ENCODE results near the gene ACTR6.

Gene ACTR6

GRCh38 chr12:100249941-100250340 is 49.3 kb downstream of the ACTR6 start:
- Histone ChIP-seq H3K4me2 (ENCODE audit: low read length) (no peak overlapping the region), H3K4me1 (no peaks in the 10 kb centered on the region), H3K79me2 (no peaks in the 10 kb centered on the region), H3K9me3 (ENCODE audit: control insufficient read depth, low read length) (no peaks in the 10 kb centered on the region), H2AFZ (no peak overlapping the region), H3K27me3 (ENCODE audit: control insufficient read depth, insufficient read depth, low read length) (no peaks in the 10 kb centered on the region), H3K4me3 (ENCODE audit: low read depth, low read length) (no peak overlapping the region), H3K36me3 (ENCODE audit: control insufficient read depth, insufficient read depth, low read length) (no peaks in the 10 kb centered on the region), H3K9ac (no peak overlapping the region), H3K27ac (no peak overlapping the region)
- TF ChIP-seq, protein P1, sequence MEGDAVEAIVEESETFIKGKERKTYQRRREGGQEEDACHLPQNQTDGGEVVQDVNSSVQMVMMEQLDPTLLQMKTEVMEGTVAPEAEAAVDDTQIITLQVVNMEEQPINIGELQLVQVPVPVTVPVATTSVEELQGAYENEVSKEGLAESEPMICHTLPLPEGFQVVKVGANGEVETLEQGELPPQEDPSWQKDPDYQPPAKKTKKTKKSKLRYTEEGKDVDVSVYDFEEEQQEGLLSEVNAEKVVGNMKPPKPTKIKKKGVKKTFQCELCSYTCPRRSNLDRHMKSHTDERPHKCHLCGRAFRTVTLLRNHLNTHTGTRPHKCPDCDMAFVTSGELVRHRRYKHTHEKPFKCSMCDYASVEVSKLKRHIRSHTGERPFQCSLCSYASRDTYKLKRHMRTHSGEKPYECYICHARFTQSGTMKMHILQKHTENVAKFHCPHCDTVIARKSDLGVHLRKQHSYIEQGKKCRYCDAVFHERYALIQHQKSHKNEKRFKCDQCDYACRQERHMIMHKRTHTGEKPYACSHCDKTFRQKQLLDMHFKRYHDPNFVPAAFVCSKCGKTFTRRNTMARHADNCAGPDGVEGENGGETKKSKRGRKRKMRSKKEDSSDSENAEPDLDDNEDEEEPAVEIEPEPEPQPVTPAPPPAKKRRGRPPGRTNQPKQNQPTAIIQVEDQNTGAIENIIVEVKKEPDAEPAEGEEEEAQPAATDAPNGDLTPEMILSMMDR (IDR thresholded peaks at IDR 0.05), result no peak

- TF ChIP-seq, protein P1 (IDR thresholded peaks at IDR 0.05), result no peak
Observed at GRCh38 chr12:100251917-100252316, 51.3 kb downstream of the ACTR6 start.

GRCh38 chr12:100253437-100253836 is 52.8 kb downstream of the ACTR6 start:
- no peaks in the 10 kb centered on the region for H3K9me3 ChIP-seq (ENCODE audit: control insufficient read depth, low read length)
- no peaks in the 10 kb centered on the region for H3K27me3 ChIP-seq (ENCODE audit: control insufficient read depth, insufficient read depth, low read length)
- no peak overlapping the region for H3K4me2 ChIP-seq (ENCODE audit: low read length)
- H3K4me3 ChIP-seq (ENCODE audit: low read depth, low read length), result no peak overlapping the region
- H2AFZ ChIP-seq, result no peak overlapping the region
- no peaks in the 10 kb centered on the region for H3K4me1 ChIP-seq
- no peak overlapping the region for H3K9ac ChIP-seq
- no peak overlapping the region for H3K27ac ChIP-seq
- no peaks in the 10 kb centered on the region for H3K79me2 ChIP-seq
- TF ChIP-seq, protein P1 (IDR thresholded peaks at IDR 0.05), result no peak
- H3K36me3 ChIP-seq (ENCODE audit: control insufficient read depth, insufficient read depth, low read length), result no peaks in the 10 kb centered on the region

More at GRCh38 chr12:100251917-100252316, 51.3 kb downstream of the ACTR6 start:
- no peak overlapping the region for H3K27ac ChIP-seq
- no peak overlapping the region for H3K9ac ChIP-seq
- no peaks in the 10 kb centered on the region for H3K9me3 ChIP-seq (ENCODE audit: control insufficient read depth, low read length)
- H3K36me3 ChIP-seq (ENCODE audit: control insufficient read depth, insufficient read depth, low read length), result no peaks in the 10 kb centered on the region
- no peak overlapping the region for H3K4me3 ChIP-seq (ENCODE audit: low read depth, low read length)
- no peak overlapping the region for H3K4me2 ChIP-seq (ENCODE audit: low read length)
- no peaks in the 10 kb centered on the region for H3K27me3 ChIP-seq (ENCODE audit: control insufficient read depth, insufficient read depth, low read length)
- H3K79me2 ChIP-seq, result no peaks in the 10 kb centered on the region
- H3K4me1 ChIP-seq, result no peaks in the 10 kb centered on the region
- no peak overlapping the region for H2AFZ ChIP-seq

DNA sequence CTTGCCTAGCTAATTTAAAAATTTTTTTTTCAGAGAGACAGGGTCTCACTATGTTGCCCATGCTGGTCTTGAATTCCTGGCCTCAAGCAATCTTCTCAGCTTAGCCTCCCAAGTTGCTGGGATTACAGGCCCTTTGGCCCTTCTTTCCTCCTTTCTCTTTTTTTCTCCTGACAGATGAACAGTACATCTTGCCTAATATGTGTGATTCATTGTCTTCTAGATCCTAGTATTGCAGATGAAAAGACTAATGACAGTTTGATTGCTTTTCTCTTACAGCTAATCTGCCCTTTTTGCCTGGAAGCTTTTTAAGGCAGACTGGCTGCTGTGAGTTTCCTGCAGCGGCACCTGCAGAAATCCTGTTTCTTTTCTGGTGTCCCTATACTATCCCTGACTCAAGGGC is 54.3 kb downstream of the ACTR6 start:
- TF ChIP-seq, protein P1 (IDR thresholded peaks at IDR 0.05), result no peak

GRCh38 chr12:100258127-100258526 is 57.5 kb downstream of the ACTR6 start:
- no peaks in the 10 kb centered on the region for H3K36me3 ChIP-seq (ENCODE audit: control insufficient read depth, insufficient read depth, low read length)
- no peak overlapping the region for H3K4me2 ChIP-seq (ENCODE audit: low read length)
- H3K27me3 ChIP-seq (ENCODE audit: control insufficient read depth, insufficient read depth, low read length), result no peaks in the 10 kb centered on the region
- no peak overlapping the region for H3K27ac ChIP-seq
- H3K9me3 ChIP-seq (ENCODE audit: control insufficient read depth, low read length), result no peaks in the 10 kb centered on the region
- no peak overlapping the region for H3K9ac ChIP-seq
- no peaks in the 10 kb centered on the region for H3K4me1 ChIP-seq
- TF ChIP-seq, protein P1 (IDR thresholded peaks at IDR 0.05), result no peak
- H3K4me3 ChIP-seq (ENCODE audit: low read depth, low read length), result no peak overlapping the region
- no peaks in the 10 kb centered on the region for H3K79me2 ChIP-seq
- no peak overlapping the region for H2AFZ ChIP-seq

More for the DNA sequence above, 54.3 kb downstream of the ACTR6 start:
- Histone ChIP-seq H3K36me3 (ENCODE audit: control insufficient read depth, insufficient read depth, low read length) (no peaks in the 10 kb centered on the region), H3K27ac (no peak overlapping the region), H3K4me2 (ENCODE audit: low read length) (no peak overlapping the region), H3K27me3 (ENCODE audit: control insufficient read depth, insufficient read depth, low read length) (no peaks in the 10 kb centered on the region), H2AFZ (no peak overlapping the region), H3K4me1 (no peaks in the 10 kb centered on the region), H3K9ac (no peak overlapping the region), H3K79me2 (no peaks in the 10 kb centered on the region), H3K4me3 (ENCODE audit: low read depth, low read length) (no peak overlapping the region), H3K9me3 (ENCODE audit: control insufficient read depth, low read length) (no peaks in the 10 kb centered on the region)
